ENCODE results near the gene CHD9. TPM values are rescaled to one million over a fixed set of nuclear protein-coding genes. Genes with fewer than 3 reads are reported as not detected.

Gene CHD9
- total and polyA plus RNA-seq, 9 of the 15 experiments (the other 6 are each of a cell fraction or from before 2014, with no cell fraction given): 29.0 to 69.3 (median 40.6) TPM

- H3K36me3 ChIP-seq (ENCODE audit: control insufficient read depth, insufficient read depth, low read length): peaks cover 35% of the 10 kb centered on the region; the same call in 2 of the 3 replicates
- no peak overlapping the region for H3K9ac ChIP-seq (ENCODE audit: insufficient read depth in 1 of 2, low read depth in 2 of 2, low read length in 2 of 2)
- H4K20me1 ChIP-seq (replicated peaks; ENCODE audit: control insufficient read depth, insufficient read depth, low read length): no peaks in the 10 kb centered on the region
- peak; percentile 55 for FAIRE-seq
- TF ChIP-seq MEF2A (IDR thresholded peaks at IDR 0.05; ENCODE audit: control insufficient read depth, low read depth, low read length) (0 out of 2 replicates have a peak, but pooled peaks have one; percentile 3), ZNF511 (CRISPR knock-in tag; IDR thresholded peaks at IDR 0.05) (no peak)
- no peak overlapping the region for H2AFZ ChIP-seq (ENCODE audit: low read depth, low read length)
- no peak overlapping the region for H3K27ac ChIP-seq (ENCODE audit: extremely low read depth, low read depth, low read length)
- intact Hi-C loops (cut with micrococcal nuclease) (loop anchor here (10.0 kb wide), 1 partner anchor 222 kb away; the partner anchor contains the start of gene RBL2), in situ Hi-C loops (cut with MboI) (no loop called here)
- POLR2A ChIA-PET: interaction anchor here (0.8 to 1.6 kb wide), 3 partner anchors 134 to 158 kb away, joined by 3 to 4 read pairs (median 3); partner anchors contain the start of gene CHD9
- no peak for DNase-seq (ENCODE audit: extremely low read depth in 1 of 4, low spot score in 3 of 4)
- H3K9me1 ChIP-seq (ENCODE audit: control insufficient read depth, insufficient read depth, low read length): no peaks in the 10 kb centered on the region
- CTCF ChIA-PET (ENCODE audit: low intra/inter-chr PET ratio): no interaction called here
- no peaks in the 10 kb centered on the region for H3K27me3 ChIP-seq (ENCODE audit: control insufficient read depth in 2 of 2, insufficient read depth in 2 of 2, low read length in 2 of 2)
- H3K4me1 ChIP-seq (replicated peaks in 1 of 2; ENCODE audit: control insufficient read depth in 2 of 2, insufficient read depth in 2 of 2, low read length in 2 of 2): peaks cover 0 to 6% of the 10 kb centered on the region in 2 experiments; a peak in 3 of 5 replicates
- no peak overlapping the region for H3K4me3 ChIP-seq
- H3K4me2 ChIP-seq (ENCODE audit: insufficient read depth, low read length): peak overlapping the region; percentile 57
- BruUV-seq (replicated peaks): no TSS peak
- H3K79me2 ChIP-seq (ENCODE audit: control insufficient read depth, insufficient read depth, low read length): peaks cover 98% of the 10 kb centered on the region
- H3K9me3 ChIP-seq (replicated peaks; ENCODE audit: control insufficient read depth, insufficient read depth, low read depth, low read length): no peaks in the 10 kb centered on the region
- peak; percentile 28 for ATAC-seq
Measured at GRCh38 chr16:53212893-53213223, 158.1 kb downstream of the CHD9 start.

GRCh38 chr16:53213542-53213941, 158.8 kb downstream of the CHD9 start:
- intact Hi-C loops (cut with micrococcal nuclease) (loop anchor here (10.0 kb wide), 1 partner anchor 221 kb away; the partner anchor contains the start of gene RBL2), in situ Hi-C loops (cut with MboI) (no loop called here)
- Histone ChIP-seq H2AFZ (ENCODE audit: low read depth, low read length) (no peak overlapping the region), H3K79me2 (ENCODE audit: control insufficient read depth, insufficient read depth, low read length) (peaks cover 98% of the 10 kb centered on the region), H3K36me3 (ENCODE audit: control insufficient read depth, insufficient read depth, low read length) (peaks cover 35% of the 10 kb centered on the region; the same call in 2 of the 3 replicates), H3K4me3 (no peak overlapping the region), H4K20me1 (replicated peaks; ENCODE audit: control insufficient read depth, insufficient read depth, low read length) (no peaks in the 10 kb centered on the region), H3K9ac (ENCODE audit: insufficient read depth in 1 of 2, low read depth in 2 of 2, low read length in 2 of 2) (no peak overlapping the region), H3K9me3 (replicated peaks; ENCODE audit: control insufficient read depth, insufficient read depth, low read depth, low read length) (no peaks in the 10 kb centered on the region), H3K4me1 (replicated peaks in 1 of 2; ENCODE audit: control insufficient read depth in 2 of 2, insufficient read depth in 2 of 2, low read length in 2 of 2) (peaks cover 0 to 6% of the 10 kb centered on the region in 2 experiments; a peak in 2 of 5 replicates), H3K9me1 (ENCODE audit: control insufficient read depth, insufficient read depth, low read length) (no peaks in the 10 kb centered on the region), H3K27ac (ENCODE audit: extremely low read depth, low read depth, low read length) (no peak overlapping the region), H3K27me3 (ENCODE audit: control insufficient read depth in 2 of 2, insufficient read depth in 2 of 2, low read length in 2 of 2) (no peaks in the 10 kb centered on the region), H3K4me2 (ENCODE audit: insufficient read depth, low read length) (no peak overlapping the region)
- TF ChIP-seq MEIS2 (IDR thresholded peaks at IDR 0.05; ENCODE audit: partially characterized antibody) (peak; percentile 25), ZBTB11 (CRISPR knock-in tag; IDR thresholded peaks at IDR 0.05) (no peak), PBX2 (CRISPR knock-in tag; IDR thresholded peaks at IDR 0.05; ENCODE audit: low read depth) (no peak), PBX2 (tag; conservative IDR thresholded peaks at IDR 0.05; ENCODE audit: low read depth) (peak; percentile 46; the same call in 1 of the 2 replicates)
- no peak for FAIRE-seq
- CTCF ChIA-PET (ENCODE audit: low intra/inter-chr PET ratio): no interaction called here
- no peak for DNase-seq (ENCODE audit: extremely low read depth in 1 of 4, low spot score in 3 of 4)
- no TSS peak for BruUV-seq (replicated peaks)
- WGBS (ENCODE audit: insufficient coverage, low coverage, missing lambda C conversion rate): 82% methylated on average over 2 of the region's 2 CpGs
- ATAC-seq: no peak
- POLR2A ChIA-PET: interaction anchor here (1.6 kb wide), 1 partner anchor 156 kb away, joined by 4 read pairs; no protein-coding TSS in a partner anchor
